ENCODE data around the gene SUV39H1.
"Not testable (repeated sequence)": the region's sequence is repeated elsewhere in the genome, so short reads cannot be mapped to it uniquely, and the experiment has no call there.

DNA sequence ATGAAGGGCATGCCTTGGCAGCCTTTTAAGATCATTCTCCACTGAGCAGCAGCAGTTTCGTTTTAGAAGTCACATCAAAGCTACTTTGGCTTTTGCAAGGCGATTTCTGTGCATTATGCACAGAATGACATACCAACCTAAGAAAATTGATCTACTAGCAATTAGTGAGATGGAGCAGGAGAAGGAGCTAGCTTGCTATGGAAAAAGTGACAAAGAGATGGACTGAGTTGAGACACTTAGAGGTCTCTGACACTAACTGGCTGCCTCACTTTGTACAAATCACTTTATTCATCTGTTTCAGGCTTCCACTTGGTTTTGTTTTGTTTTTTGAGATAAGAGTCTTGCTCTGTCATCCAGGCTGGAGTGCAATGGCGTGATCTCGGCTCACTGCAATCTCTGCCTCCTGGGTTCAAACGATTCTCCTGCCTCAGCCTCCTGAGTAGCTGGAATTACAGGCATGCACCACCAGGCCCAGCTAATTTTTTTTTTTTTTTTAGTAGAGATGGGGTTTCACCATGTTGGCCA, 44.4 kb upstream of the SUV39H1 start:
- not testable (repeated sequence) for TF ChIP-seq ZNF217 (CRISPR knock-in tag; IDR thresholded peaks at IDR 0.05); NCOA4 (IDR thresholded peaks at IDR 0.05; ENCODE audit: partially characterized antibody); CTCF (IDR thresholded peaks at IDR 0.05 in 2 of 3, conservative IDR thresholded peaks at IDR 0.05 in 1 of 3; ENCODE audit: insufficient read depth in 2 of 3, low read depth in 1 of 3, low read length in 3 of 3); NFE2L1 (tag; IDR thresholded peaks at IDR 0.05; ENCODE audit: borderline replicate concordance, low read depth); NELFE (IDR thresholded peaks at IDR 0.05; ENCODE audit: insufficient read depth, insufficient read length); ZNF23 (CRISPR knock-in tag; IDR thresholded peaks at IDR 0.05); EP300 (IDR thresholded peaks at IDR 0.05; ENCODE audit: low read length); FOXA1 (IDR thresholded peaks at IDR 0.05; ENCODE audit: borderline replicate concordance); TCF7L2 (IDR thresholded peaks at IDR 0.05; ENCODE audit: low read depth, low read length)
- TF ChIP-seq, protein P1, sequence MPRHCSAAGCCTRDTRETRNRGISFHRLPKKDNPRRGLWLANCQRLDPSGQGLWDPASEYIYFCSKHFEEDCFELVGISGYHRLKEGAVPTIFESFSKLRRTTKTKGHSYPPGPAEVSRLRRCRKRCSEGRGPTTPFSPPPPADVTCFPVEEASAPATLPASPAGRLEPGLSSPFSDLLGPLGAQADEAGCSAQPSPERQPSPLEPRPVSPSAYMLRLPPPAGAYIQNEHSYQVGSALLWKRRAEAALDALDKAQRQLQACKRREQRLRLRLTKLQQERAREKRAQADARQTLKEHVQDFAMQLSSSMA (CRISPR knock-in tag; IDR thresholded peaks at IDR 0.05): not testable (repeated sequence)
- TF ChIP-seq, protein P2, sequence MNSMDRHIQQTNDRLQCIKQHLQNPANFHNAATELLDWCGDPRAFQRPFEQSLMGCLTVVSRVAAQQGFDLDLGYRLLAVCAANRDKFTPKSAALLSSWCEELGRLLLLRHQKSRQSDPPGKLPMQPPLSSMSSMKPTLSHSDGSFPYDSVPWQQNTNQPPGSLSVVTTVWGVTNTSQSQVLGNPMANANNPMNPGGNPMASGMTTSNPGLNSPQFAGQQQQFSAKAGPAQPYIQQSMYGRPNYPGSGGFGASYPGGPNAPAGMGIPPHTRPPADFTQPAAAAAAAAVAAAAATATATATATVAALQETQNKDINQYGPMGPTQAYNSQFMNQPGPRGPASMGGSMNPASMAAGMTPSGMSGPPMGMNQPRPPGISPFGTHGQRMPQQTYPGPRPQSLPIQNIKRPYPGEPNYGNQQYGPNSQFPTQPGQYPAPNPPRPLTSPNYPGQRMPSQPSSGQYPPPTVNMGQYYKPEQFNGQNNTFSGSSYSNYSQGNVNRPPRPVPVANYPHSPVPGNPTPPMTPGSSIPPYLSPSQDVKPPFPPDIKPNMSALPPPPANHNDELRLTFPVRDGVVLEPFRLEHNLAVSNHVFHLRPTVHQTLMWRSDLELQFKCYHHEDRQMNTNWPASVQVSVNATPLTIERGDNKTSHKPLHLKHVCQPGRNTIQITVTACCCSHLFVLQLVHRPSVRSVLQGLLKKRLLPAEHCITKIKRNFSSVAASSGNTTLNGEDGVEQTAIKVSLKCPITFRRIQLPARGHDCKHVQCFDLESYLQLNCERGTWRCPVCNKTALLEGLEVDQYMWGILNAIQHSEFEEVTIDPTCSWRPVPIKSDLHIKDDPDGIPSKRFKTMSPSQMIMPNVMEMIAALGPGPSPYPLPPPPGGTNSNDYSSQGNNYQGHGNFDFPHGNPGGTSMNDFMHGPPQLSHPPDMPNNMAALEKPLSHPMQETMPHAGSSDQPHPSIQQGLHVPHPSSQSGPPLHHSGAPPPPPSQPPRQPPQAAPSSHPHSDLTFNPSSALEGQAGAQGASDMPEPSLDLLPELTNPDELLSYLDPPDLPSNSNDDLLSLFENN (IDR thresholded peaks at IDR 0.05; ENCODE audit: low read depth in 2 of 2, low read length in 2 of 2): not testable (repeated sequence)

Measured in K562 (cell line).